Measurements from ENCODE around the gene NLK.

NLK gene

DNA sequence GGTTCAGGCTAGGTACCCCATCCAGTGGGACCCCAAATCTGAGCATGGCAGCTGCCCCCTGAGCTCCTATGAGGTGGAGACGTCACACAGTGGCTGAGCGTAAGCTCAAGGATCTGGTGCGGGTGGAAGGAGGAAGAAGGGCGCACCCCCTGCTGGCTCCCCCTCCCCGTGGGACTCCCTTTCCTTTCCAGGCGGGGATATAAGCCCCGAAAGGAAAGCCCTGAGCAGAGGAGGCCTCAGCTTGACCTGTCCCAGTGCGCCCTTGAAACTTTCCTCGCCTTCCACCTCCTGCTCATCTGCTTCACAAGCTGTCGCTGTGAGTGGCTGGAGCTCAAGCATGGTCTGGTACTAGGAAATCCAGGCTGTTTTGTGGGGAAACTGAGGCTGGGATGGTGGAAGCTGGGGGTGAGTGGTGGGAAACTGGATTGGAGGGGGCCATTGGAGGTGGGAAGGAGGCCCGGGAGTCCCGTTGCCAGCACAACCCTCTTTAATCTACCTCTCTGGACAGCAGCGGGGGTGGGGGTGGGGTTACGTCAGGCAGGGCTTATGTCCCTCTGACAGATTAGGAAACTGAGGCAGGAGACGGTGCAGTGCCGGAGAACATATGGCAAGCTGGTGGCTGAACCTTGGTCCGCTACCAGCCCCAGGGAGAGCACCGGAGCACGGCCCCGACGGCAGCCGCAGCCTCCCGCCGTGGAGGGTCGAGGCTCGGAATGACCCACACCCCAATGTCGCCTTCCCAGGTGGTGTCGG is 184.3 kb downstream of the NLK start (continued):
- TF ChIP-seq, protein P1, sequence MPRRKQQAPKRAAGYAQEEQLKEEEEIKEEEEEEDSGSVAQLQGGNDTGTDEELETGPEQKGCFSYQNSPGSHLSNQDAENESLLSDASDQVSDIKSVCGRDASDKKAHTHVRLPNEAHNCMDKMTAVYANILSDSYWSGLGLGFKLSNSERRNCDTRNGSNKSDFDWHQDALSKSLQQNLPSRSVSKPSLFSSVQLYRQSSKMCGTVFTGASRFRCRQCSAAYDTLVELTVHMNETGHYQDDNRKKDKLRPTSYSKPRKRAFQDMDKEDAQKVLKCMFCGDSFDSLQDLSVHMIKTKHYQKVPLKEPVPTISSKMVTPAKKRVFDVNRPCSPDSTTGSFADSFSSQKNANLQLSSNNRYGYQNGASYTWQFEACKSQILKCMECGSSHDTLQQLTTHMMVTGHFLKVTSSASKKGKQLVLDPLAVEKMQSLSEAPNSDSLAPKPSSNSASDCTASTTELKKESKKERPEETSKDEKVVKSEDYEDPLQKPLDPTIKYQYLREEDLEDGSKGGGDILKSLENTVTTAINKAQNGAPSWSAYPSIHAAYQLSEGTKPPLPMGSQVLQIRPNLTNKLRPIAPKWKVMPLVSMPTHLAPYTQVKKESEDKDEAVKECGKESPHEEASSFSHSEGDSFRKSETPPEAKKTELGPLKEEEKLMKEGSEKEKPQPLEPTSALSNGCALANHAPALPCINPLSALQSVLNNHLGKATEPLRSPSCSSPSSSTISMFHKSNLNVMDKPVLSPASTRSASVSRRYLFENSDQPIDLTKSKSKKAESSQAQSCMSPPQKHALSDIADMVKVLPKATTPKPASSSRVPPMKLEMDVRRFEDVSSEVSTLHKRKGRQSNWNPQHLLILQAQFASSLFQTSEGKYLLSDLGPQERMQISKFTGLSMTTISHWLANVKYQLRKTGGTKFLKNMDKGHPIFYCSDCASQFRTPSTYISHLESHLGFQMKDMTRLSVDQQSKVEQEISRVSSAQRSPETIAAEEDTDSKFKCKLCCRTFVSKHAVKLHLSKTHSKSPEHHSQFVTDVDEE (CRISPR knock-in tag; IDR thresholded peaks at IDR 0.05) = no peak
- TF ChIP-seq ZFP30 (CRISPR knock-in tag; IDR thresholded peaks at IDR 0.05) = no peak
- no peak for TF ChIP-seq ISL1 (CRISPR knock-in tag; IDR thresholded peaks at IDR 0.05)
- no peak for TF ChIP-seq RARB (CRISPR knock-in tag; IDR thresholded peaks at IDR 0.05)

DNA sequence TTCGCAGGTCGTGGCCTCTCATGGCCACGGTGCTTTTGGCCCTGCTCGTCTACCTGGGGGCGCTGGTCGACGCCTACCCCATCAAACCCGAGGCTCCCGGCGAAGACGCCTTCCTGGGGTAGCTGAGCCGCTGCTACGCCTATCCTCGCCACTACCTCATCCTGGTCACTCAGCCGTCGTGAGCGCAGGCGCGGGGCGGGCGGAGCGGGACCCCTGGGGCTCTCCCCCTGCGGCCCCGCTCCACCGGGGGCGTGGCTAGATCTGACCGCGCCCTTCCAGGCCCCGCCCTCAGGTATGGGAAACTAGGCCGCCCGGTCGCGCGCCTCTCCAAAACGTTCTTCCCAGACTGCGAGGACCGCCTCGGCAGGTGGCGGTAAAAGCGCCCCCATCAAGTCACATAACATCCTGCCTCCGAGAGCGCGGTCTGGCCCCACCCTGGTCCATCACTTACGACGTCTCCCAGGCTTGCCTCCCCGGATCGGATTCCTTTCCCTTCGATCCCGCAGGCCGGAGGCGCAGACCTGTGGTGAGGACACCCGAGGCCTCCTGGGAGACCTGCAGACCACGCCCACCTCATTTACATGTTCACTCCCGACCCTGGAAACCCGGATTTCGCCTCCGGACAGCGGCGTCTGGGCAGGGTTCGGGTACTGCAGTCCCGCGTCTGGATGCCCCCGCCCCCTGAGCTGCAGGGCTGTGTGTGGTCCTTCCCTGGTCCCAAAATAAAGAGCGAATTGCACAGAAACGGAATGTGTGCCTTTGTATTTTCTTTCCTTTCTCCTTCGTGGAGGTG is 185.0 kb downstream of the NLK start:
- TF ChIP-seq, protein P1 (CRISPR knock-in tag; IDR thresholded peaks at IDR 0.05) = 0 out of 2 replicates have a peak, but pooled peaks have one; percentile 17
- no peak for TF ChIP-seq CSDC2 (CRISPR knock-in tag; IDR thresholded peaks at IDR 0.05)
- peak; percentile 87 for ATAC-seq

DNA sequence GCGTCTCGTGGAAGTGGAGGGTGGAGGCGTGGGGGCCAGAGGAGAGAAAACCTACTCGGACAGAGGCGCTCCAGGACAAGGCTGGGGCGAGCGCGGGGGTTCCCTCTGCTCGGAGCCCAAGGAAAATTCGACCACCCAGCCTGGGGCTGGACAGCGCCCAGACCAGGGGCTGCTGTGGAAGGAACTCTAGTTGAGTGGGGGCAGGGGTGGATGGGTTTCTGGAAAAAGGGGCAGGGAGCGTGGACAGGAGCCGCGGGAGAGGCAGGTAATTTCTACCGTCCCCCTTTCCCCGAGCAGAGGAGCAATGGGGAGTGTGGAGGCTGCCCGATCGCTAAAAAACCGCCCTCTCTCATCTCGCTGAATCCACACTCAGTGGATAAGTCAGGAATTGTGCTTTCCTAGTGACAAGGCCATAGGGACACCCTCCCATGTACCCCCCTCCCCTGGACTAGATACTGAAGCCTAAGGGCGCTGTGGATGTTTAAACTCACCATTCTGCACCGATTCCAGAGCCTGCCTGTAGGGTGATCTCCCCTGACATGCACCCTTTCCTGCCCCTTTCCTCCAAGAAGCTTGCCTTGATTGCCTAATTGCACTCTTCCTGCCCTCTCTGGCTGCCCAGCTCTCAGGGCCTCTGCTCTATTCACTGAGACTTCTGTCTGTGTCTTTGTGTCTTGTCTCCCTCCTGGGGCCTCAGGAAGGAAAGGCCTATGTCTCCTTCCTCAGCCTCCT is 185.8 kb downstream of the NLK start:
- ATAC-seq = peak; percentile 21
- TF ChIP-seq OSR1 (CRISPR knock-in tag; IDR thresholded peaks at IDR 0.05) (no peak), TCF4 (CRISPR knock-in tag; IDR thresholded peaks at IDR 0.05; ENCODE audit: borderline replicate concordance) (no peak), PPARA (CRISPR knock-in tag; IDR thresholded peaks at IDR 0.05; ENCODE audit: borderline replicate concordance) (no peak), ZFP3 (CRISPR knock-in tag; IDR thresholded peaks at IDR 0.05) (no peak)
- TF ChIP-seq, protein P2, sequence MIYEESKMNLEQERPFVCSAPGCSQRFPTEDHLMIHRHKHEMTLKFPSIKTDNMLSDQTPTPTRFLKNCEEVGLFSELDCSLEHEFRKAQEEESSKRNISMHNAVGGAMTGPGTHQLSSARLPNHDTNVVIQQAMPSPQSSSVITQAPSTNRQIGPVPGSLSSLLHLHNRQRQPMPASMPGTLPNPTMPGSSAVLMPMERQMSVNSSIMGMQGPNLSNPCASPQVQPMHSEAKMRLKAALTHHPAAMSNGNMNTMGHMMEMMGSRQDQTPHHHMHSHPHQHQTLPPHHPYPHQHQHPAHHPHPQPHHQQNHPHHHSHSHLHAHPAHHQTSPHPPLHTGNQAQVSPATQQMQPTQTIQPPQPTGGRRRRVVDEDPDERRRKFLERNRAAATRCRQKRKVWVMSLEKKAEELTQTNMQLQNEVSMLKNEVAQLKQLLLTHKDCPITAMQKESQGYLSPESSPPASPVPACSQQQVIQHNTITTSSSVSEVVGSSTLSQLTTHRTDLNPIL (CRISPR knock-in tag; IDR thresholded peaks at IDR 0.05; ENCODE audit: low read depth) = no peak
- TF ChIP-seq, protein P3, sequence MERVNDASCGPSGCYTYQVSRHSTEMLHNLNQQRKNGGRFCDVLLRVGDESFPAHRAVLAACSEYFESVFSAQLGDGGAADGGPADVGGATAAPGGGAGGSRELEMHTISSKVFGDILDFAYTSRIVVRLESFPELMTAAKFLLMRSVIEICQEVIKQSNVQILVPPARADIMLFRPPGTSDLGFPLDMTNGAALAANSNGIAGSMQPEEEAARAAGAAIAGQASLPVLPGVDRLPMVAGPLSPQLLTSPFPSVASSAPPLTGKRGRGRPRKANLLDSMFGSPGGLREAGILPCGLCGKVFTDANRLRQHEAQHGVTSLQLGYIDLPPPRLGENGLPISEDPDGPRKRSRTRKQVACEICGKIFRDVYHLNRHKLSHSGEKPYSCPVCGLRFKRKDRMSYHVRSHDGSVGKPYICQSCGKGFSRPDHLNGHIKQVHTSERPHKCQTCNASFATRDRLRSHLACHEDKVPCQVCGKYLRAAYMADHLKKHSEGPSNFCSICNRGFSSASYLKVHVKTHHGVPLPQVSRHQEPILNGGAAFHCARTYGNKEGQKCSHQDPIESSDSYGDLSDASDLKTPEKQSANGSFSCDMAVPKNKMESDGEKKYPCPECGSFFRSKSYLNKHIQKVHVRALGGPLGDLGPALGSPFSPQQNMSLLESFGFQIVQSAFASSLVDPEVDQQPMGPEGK (CRISPR knock-in tag; IDR thresholded peaks at IDR 0.05; ENCODE audit: borderline replicate concordance) = no peak

DNA sequence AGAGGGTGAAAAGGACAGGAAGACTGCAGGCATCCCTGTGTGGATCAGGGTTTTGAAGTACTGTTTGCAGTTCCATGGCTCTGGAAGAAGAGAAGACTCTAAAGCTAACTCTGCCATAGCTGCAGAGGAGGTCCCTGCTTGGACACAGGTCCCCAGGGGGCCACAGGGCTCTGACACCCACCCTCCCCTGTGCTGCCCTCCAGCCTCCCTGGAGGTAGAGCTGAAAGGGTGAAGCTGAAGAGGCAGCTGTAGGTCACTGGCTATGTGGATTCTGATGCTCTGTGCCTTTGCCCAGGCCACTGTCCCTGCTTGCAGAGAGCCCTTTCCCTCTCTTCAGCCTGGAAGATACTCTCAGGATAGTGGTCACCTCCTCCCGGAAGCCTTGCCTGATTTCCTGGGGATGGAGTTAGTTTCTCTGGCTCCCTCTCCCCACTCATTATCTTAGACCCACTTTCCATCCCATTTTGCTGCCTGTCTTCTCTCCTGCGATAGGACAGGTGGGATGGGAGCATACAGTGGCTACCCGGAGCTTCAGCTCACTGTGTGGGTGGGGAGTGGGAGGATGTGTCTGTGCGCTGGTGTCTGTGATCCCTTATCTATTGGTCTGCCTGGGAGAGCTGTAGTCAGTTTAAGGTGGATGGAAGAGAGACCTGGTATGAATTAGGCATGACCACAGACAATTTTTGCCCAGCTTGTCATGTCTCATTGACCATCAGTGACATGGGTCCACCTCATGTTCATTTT is 186.7 kb downstream of the NLK start:
- no peak for TF ChIP-seq ZNF8 (CRISPR knock-in tag; IDR thresholded peaks at IDR 0.05)
- TF ChIP-seq, protein P4, sequence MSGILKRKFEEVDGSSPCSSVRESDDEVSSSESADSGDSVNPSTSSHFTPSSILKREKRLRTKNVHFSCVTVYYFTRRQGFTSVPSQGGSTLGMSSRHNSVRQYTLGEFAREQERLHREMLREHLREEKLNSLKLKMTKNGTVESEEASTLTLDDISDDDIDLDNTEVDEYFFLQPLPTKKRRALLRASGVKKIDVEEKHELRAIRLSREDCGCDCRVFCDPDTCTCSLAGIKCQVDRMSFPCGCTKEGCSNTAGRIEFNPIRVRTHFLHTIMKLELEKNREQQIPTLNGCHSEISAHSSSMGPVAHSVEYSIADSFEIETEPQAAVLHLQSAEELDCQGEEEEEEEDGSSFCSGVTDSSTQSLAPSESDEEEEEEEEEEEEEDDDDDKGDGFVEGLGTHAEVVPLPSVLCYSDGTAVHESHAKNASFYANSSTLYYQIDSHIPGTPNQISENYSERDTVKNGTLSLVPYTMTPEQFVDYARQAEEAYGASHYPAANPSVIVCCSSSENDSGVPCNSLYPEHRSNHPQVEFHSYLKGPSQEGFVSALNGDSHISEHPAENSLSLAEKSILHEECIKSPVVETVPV (CRISPR knock-in tag; IDR thresholded peaks at IDR 0.05) = no peak
- TF ChIP-seq ZFP3 (CRISPR knock-in tag; IDR thresholded peaks at IDR 0.05) = no peak
- no peak for TF ChIP-seq ZNF70 (CRISPR knock-in tag; IDR thresholded peaks at IDR 0.05)
- TF ChIP-seq PPARA (CRISPR knock-in tag; IDR thresholded peaks at IDR 0.05; ENCODE audit: borderline replicate concordance) = no peak
- no peak for TF ChIP-seq ESRRG (CRISPR knock-in tag; IDR thresholded peaks at IDR 0.05)
- TF ChIP-seq BACH2 (CRISPR knock-in tag; IDR thresholded peaks at IDR 0.05; ENCODE audit: borderline replicate concordance) = no peak
- no peak for ATAC-seq

Data from SK-N-SH treated with all-trans-retinoic acid at 6 μM for 48 hours (cell line).